Activated naive CD4-positive, alpha-beta T cell treated with anti-CD3 and anti-CD28 coated beads for 36 hours (primary cell): Measurements from ENCODE around the gene GRAMD4. TPM values are rescaled to one million over a fixed set of nuclear protein-coding genes. Genes with fewer than 3 reads are reported as not detected.

ENCODE experiments used
- CTCF ChIA-PET: fragments of 350-600 bp; sonication (Branson Sonifier 250); formaldehyde crosslinking; loops from one replicate; lab custom pipeline; 2021; ENCODE audit warnings: antibody characterized with exemption; lab: Charles Lee
- DNase-seq: peaks from one replicate; pipeline ENCODE4 v3.0.0-alpha.2; 2020
- H3K27ac Mint-ChIP-seq: one replicate; pipeline ENCODE4 v1.8.0; 2021; ENCODE audit warnings: mild to moderate bottlenecking, mixed read lengths
- H3K27me3 Mint-ChIP-seq: one replicate; pipeline ENCODE4 v1.8.0; 2021; ENCODE audit warnings: low read depth, mixed read lengths
- H3K36me3 Mint-ChIP-seq: one replicate; pipeline ENCODE4 v1.8.0; 2021; ENCODE audit warnings: low read depth, mixed read lengths
- H3K4me1 Mint-ChIP-seq: one replicate; pipeline ENCODE4 v1.8.0; 2021; ENCODE audit warnings: low read depth, mixed read lengths
- H3K4me3 Mint-ChIP-seq: one replicate; pipeline ENCODE4 v1.8.0; 2021; ENCODE audit warnings: mild to moderate bottlenecking, moderate library complexity, mixed read lengths
- H3K9me3 Mint-ChIP-seq: one replicate; pipeline ENCODE4 v1.8.0; 2021; ENCODE audit warnings: mixed read lengths
- intact Hi-C: fragments of 100-400 bp; cut with micrococcal nuclease; formaldehyde crosslinking; loops from one replicate; pipeline ENCODE4 v1.15.1; 2023
- total RNA-seq, 2 experiments: library from RNA; stranded (reverse); gene quantifications; one replicate each; pipeline ENCODE4 v1.2.3, GENCODE V29; 2021

GRAMD4 gene
- total RNA-seq, 2 experiments from 2014 or later = 34.3 to 35.4 TPM

- intact Hi-C loops = no loop called here
- peak; percentile 26 for DNase-seq
- Mint-ChIP-seq H3K9me3 (no peaks in the 10 kb centered on the region), H3K4me1 (peaks cover 45% of the 10 kb centered on the region), H3K27me3 (no peaks in the 10 kb centered on the region), H3K4me3 (peak overlapping the region; percentile 16), H3K27ac (peak overlapping the region; percentile 68), H3K36me3 (peaks cover 12% of the 10 kb centered on the region)
- CTCF ChIA-PET = no interaction called here
These were observed 57.9 kb downstream of the GRAMD4 start for GRCh38 chr22:46678003-46678657.

- peak overlapping the region; percentile 50 for H3K27ac Mint-ChIP-seq
- H3K4me3 Mint-ChIP-seq = no peak overlapping the region
- H3K9me3 Mint-ChIP-seq = no peaks in the 10 kb centered on the region
- DNase-seq = no peak
- peaks cover 37% of the 10 kb centered on the region for H3K4me1 Mint-ChIP-seq
- H3K27me3 Mint-ChIP-seq = no peaks in the 10 kb centered on the region
- CTCF ChIA-PET = interaction anchor here (0.6 kb wide), 1 partner anchor 66 kb away, joined by 4 read pairs; no protein-coding TSS in a partner anchor
- intact Hi-C loops = no loop called here
- H3K36me3 Mint-ChIP-seq = peaks cover 11% of the 10 kb centered on the region
These were observed 58.9 kb downstream of the GRAMD4 start for GRCh38 chr22:46678785-46679700.

GRCh38 chr22:46679706-46680269 lies 59.6 kb downstream of the GRAMD4 start:
- no peaks in the 10 kb centered on the region for H3K27me3 Mint-ChIP-seq
- CTCF ChIA-PET = interaction anchor here (0.6 kb wide), 1 partner anchor 66 kb away, joined by 4 read pairs; no protein-coding TSS in a partner anchor
- intact Hi-C loops = no loop called here

GRCh38 chr22:46681010-46681409 lies 60.8 kb downstream of the GRAMD4 start:
- no peak overlapping the region for H3K4me3 Mint-ChIP-seq
- peak overlapping the region; percentile 59 for H3K27ac Mint-ChIP-seq
- H3K9me3 Mint-ChIP-seq = no peaks in the 10 kb centered on the region
- intact Hi-C loops = no loop called here
- H3K27me3 Mint-ChIP-seq = no peaks in the 10 kb centered on the region
- H3K4me1 Mint-ChIP-seq = peaks cover 42% of the 10 kb centered on the region
- CTCF ChIA-PET = interaction anchor here (1.3 to 2.1 kb wide), 3 partner anchors 21 to 123 kb away, joined by 4 to 15 read pairs (median 5); no protein-coding TSS in a partner anchor
- peak; percentile 27 for DNase-seq
- peaks cover 5% of the 10 kb centered on the region for H3K36me3 Mint-ChIP-seq

More at GRCh38 chr22:46679706-46680269, 59.6 kb downstream of the GRAMD4 start:
- H3K27ac Mint-ChIP-seq = no peak overlapping the region
- no peak for DNase-seq
- H3K36me3 Mint-ChIP-seq = peaks cover 6% of the 10 kb centered on the region
- H3K4me1 Mint-ChIP-seq = peaks cover 38% of the 10 kb centered on the region
- no peaks in the 10 kb centered on the region for H3K9me3 Mint-ChIP-seq
- H3K4me3 Mint-ChIP-seq = no peak overlapping the region

- Mint-ChIP-seq H3K4me1 (peaks cover 38% of the 10 kb centered on the region), H3K9me3 (no peaks in the 10 kb centered on the region), H3K4me3 (no peak overlapping the region), H3K36me3 (peaks cover 5% of the 10 kb centered on the region), H3K27ac (peak overlapping the region; percentile 50), H3K27me3 (no peaks in the 10 kb centered on the region)
- no peak for DNase-seq
- CTCF ChIA-PET = interaction anchor here (0.6 to 2.1 kb wide), 8 partner anchors 15 to 122 kb away, joined by 3 to 15 read pairs (median 4); no protein-coding TSS in a partner anchor
- intact Hi-C loops = no loop called here
These were observed 62.0 kb downstream of the GRAMD4 start for GRCh38 chr22:46682011-46682731.

GRCh38 chr22:46684706-46685105 lies 64.5 kb downstream of the GRAMD4 start:
- H3K4me3 Mint-ChIP-seq = no peak overlapping the region
- H3K9me3 Mint-ChIP-seq = no peaks in the 10 kb centered on the region
- peak overlapping the region; percentile 72 for H3K27ac Mint-ChIP-seq
- intact Hi-C loops = loop anchor here (1.0 kb wide), 2 partner anchors 10 to 121 kb away; no protein-coding TSS in a partner anchor
- no peak for DNase-seq
- peaks cover 14% of the 10 kb centered on the region for H3K36me3 Mint-ChIP-seq
- no peaks in the 10 kb centered on the region for H3K27me3 Mint-ChIP-seq
- H3K4me1 Mint-ChIP-seq = peaks cover 28% of the 10 kb centered on the region
- CTCF ChIA-PET = interaction anchor here (1.2 kb wide), 1 partner anchor 121 kb away, joined by 5 read pairs; no protein-coding TSS in a partner anchor

- peaks cover 18% of the 10 kb centered on the region for H3K36me3 Mint-ChIP-seq
- H3K27me3 Mint-ChIP-seq = no peaks in the 10 kb centered on the region
- H3K4me1 Mint-ChIP-seq = peaks cover 28% of the 10 kb centered on the region
- H3K9me3 Mint-ChIP-seq = no peaks in the 10 kb centered on the region
- DNase-seq = no peak
- H3K27ac Mint-ChIP-seq = peak overlapping the region; percentile 72
- intact Hi-C loops = no loop called here
- no peak overlapping the region for H3K4me3 Mint-ChIP-seq
- CTCF ChIA-PET = interaction anchor here (2.1 kb wide), 1 partner anchor 123 kb away, joined by 9 read pairs; no protein-coding TSS in a partner anchor
These were observed 66.2 kb downstream of the GRAMD4 start for GRCh38 chr22:46686221-46687047.

GRCh38 chr22:46687048-46687444 lies 66.9 kb downstream of the GRAMD4 start:
- Mint-ChIP-seq H3K27me3 (no peaks in the 10 kb centered on the region), H3K9me3 (no peaks in the 10 kb centered on the region)

GRCh38 chr22:46687460-46687859 lies 67.3 kb downstream of the GRAMD4 start:
- intact Hi-C loops = no loop called here
- H3K36me3 Mint-ChIP-seq = peaks cover 20% of the 10 kb centered on the region
- CTCF ChIA-PET = no interaction called here
- H3K27ac Mint-ChIP-seq = no peak overlapping the region
- H3K9me3 Mint-ChIP-seq = no peaks in the 10 kb centered on the region
- no peak overlapping the region for H3K4me3 Mint-ChIP-seq
- H3K4me1 Mint-ChIP-seq = peaks cover 26% of the 10 kb centered on the region
- no peaks in the 10 kb centered on the region for H3K27me3 Mint-ChIP-seq
- no peak for DNase-seq

More at GRCh38 chr22:46687048-46687444, 66.9 kb downstream of the GRAMD4 start:
- no peak for DNase-seq
- Mint-ChIP-seq H3K36me3 (peaks cover 20% of the 10 kb centered on the region), H3K27ac (no peak overlapping the region), H3K4me1 (peaks cover 28% of the 10 kb centered on the region), H3K4me3 (no peak overlapping the region)
- intact Hi-C loops = no loop called here
- CTCF ChIA-PET = interaction anchor here (2.1 kb wide), 1 partner anchor 124 kb away, joined by 9 read pairs; no protein-coding TSS in a partner anchor

- intact Hi-C loops = no loop called here
These were observed 68.8 kb downstream of the GRAMD4 start for GRCh38 chr22:46688949-46689348.

GRCh38 chr22:46690146-46690545 lies 70.0 kb downstream of the GRAMD4 start:
- Mint-ChIP-seq H3K27ac (no peak overlapping the region), H3K9me3 (no peaks in the 10 kb centered on the region), H3K36me3 (peaks cover 23% of the 10 kb centered on the region), H3K4me1 (peaks cover 13% of the 10 kb centered on the region), H3K4me3 (no peak overlapping the region), H3K27me3 (no peaks in the 10 kb centered on the region)
- DNase-seq = no peak
- intact Hi-C loops = no loop called here
- CTCF ChIA-PET = interaction anchor here (1.1 kb wide), 1 partner anchor 126 kb away, joined by 4 read pairs; no protein-coding TSS in a partner anchor

More at GRCh38 chr22:46688949-46689348, 68.8 kb downstream of the GRAMD4 start:
- H3K4me3 Mint-ChIP-seq = no peak overlapping the region
- DNase-seq = no peak
- H3K27me3 Mint-ChIP-seq = no peaks in the 10 kb centered on the region
- CTCF ChIA-PET = interaction anchor here (1.3 kb wide), 1 partner anchor 125 kb away, joined by 5 read pairs; no protein-coding TSS in a partner anchor
- peaks cover 25% of the 10 kb centered on the region for H3K4me1 Mint-ChIP-seq
- H3K9me3 Mint-ChIP-seq = no peaks in the 10 kb centered on the region
- H3K36me3 Mint-ChIP-seq = peaks cover 20% of the 10 kb centered on the region
- H3K27ac Mint-ChIP-seq = peak overlapping the region; percentile 50
